Astrocyte (in vitro differentiated cells and primary cell): ENCODE measurements around the gene GCG. TPM values are rescaled to one million over a fixed set of nuclear protein-coding genes. Genes with fewer than 3 reads are reported as not detected.

ENCODE experiments used
- DNase-seq: peaks from one replicate; pipeline ENCODE4 v3.0.0-alpha.2; 2010; ENCODE audit warnings: low read depth
- FAIRE-seq: peaks from 2 replicates; lab custom pipeline; 2011; peaks lifted over from hg19 to GRCh38; lab: Jason Lieb, UNC
- H2AFZ ChIP-seq: 2 replicates; pipeline ENCODE4 v1.6.0; 2012; ENCODE audit warnings: low read depth, low read length, inconsistent platforms
- H3K27ac ChIP-seq: 2 replicates; pipeline ENCODE4 v1.5.1; 2011; ENCODE audit warnings: low read depth, low read length, inconsistent platforms
- H3K27me3 ChIP-seq: 2 replicates; pipeline ENCODE4 v1.6.0; 2011; ENCODE audit warnings: low read length, inconsistent platforms; ENCODE audit not compliant: insufficient read depth
- H3K36me3 ChIP-seq: 2 replicates; pipeline ENCODE4 v1.5.1; 2011; ENCODE audit warnings: low read length, inconsistent platforms; ENCODE audit not compliant: insufficient read depth
- H3K4me1 ChIP-seq: 2 replicates; pipeline ENCODE4 v1.5.1; 2011; ENCODE audit warnings: low read length, inconsistent platforms; ENCODE audit not compliant: insufficient read depth
- H3K4me2 ChIP-seq: 2 replicates; pipeline ENCODE4 v1.6.0; 2012; ENCODE audit warnings: low read length, inconsistent platforms
- H3K4me3 ChIP-seq: 2 replicates; pipeline ENCODE4 v1.5.1; 2011; ENCODE audit warnings: low read depth, mild to moderate bottlenecking, low read length, inconsistent platforms; ENCODE audit not compliant: insufficient read depth
- H3K79me2 ChIP-seq: 2 replicates; pipeline ENCODE4 v1.6.0; 2012; ENCODE audit warnings: mild to moderate bottlenecking, low read length, inconsistent platforms; ENCODE audit not compliant: insufficient read depth
- H3K9ac ChIP-seq: 2 replicates; pipeline ENCODE4 v1.6.0; 2012; ENCODE audit warnings: mild to moderate bottlenecking, low read length, inconsistent platforms
- H3K9me3 ChIP-seq: 2 replicates; pipeline ENCODE4 v1.5.1; 2012; ENCODE audit warnings: low read depth, mild to moderate bottlenecking, low read length, inconsistent platforms; ENCODE audit not compliant: insufficient read depth
- H4K20me1 ChIP-seq: 2 replicates; pipeline ENCODE4 v1.6.0; 2012; ENCODE audit warnings: low read length, inconsistent platforms; ENCODE audit not compliant: insufficient read depth
- H3K27ac Mint-ChIP-seq: one replicate; pipeline ENCODE4 v1.8.0; 2021; ENCODE audit warnings: mild to moderate bottlenecking, mixed read lengths; ENCODE audit not compliant: unreplicated experiment
- H3K27me3 Mint-ChIP-seq: one replicate; pipeline ENCODE4 v1.8.0; 2021; ENCODE audit warnings: low read depth, mixed read lengths; ENCODE audit not compliant: unreplicated experiment
- H3K36me3 Mint-ChIP-seq: one replicate; pipeline ENCODE4 v1.8.0; 2021; ENCODE audit warnings: low read depth, mixed read lengths; ENCODE audit not compliant: unreplicated experiment
- H3K4me1 Mint-ChIP-seq: one replicate; pipeline ENCODE4 v1.8.0; 2021; ENCODE audit warnings: low read depth, mixed read lengths; ENCODE audit not compliant: unreplicated experiment
- H3K4me3 Mint-ChIP-seq: one replicate; pipeline ENCODE4 v1.8.0; 2021; ENCODE audit warnings: mild to moderate bottlenecking, moderate library complexity, mixed read lengths; ENCODE audit not compliant: unreplicated experiment
- H3K9me3 Mint-ChIP-seq: one replicate; pipeline ENCODE4 v1.8.0; 2021; ENCODE audit warnings: mild to moderate bottlenecking, mixed read lengths; ENCODE audit not compliant: unreplicated experiment
- EZH2 ChIP-seq: IDR thresholded peaks from 2 replicates; pipeline ENCODE4 v1.6.1; 2012; ENCODE audit warnings: mild to moderate bottlenecking, low read length, inconsistent platforms; ENCODE audit not compliant: insufficient read depth
- total RNA-seq: library from RNA; stranded (reverse); gene quantifications from 2 replicates; pipeline ENCODE4 v1.2.1, GENCODE V29; 2021
- TF ChIP-seq, protein P1 (sequence below): IDR thresholded peaks from 2 replicates; pipeline ENCODE4 v1.5.1; 2011; ENCODE audit warnings: low read depth, mild to moderate bottlenecking, inconsistent platforms, low read length, moderate library complexity; ENCODE audit not compliant: insufficient read depth

The GCG gene
- total RNA-seq, 1 donor from 2014 or later: not detected

- peaks cover 4% of the 10 kb centered on the region for H4K20me1 ChIP-seq
- H3K27ac ChIP-seq: peak overlapping the region; percentile 88
- Mint-ChIP-seq H3K4me1 (peaks cover 22% of the 10 kb centered on the region), H3K4me3 (peak overlapping the region; percentile 47), H3K27me3 (peaks cover 7% of the 10 kb centered on the region), H3K36me3 (no peaks in the 10 kb centered on the region), H3K27ac (peak overlapping the region; percentile 75), H3K9me3 (no peaks in the 10 kb centered on the region)
- H3K9ac ChIP-seq: peak overlapping the region; percentile 44
- no peak overlapping the region for H2AFZ ChIP-seq
- no peaks in the 10 kb centered on the region for H3K9me3 ChIP-seq
- no peak for TF ChIP-seq EZH2
- TF ChIP-seq, protein P1, sequence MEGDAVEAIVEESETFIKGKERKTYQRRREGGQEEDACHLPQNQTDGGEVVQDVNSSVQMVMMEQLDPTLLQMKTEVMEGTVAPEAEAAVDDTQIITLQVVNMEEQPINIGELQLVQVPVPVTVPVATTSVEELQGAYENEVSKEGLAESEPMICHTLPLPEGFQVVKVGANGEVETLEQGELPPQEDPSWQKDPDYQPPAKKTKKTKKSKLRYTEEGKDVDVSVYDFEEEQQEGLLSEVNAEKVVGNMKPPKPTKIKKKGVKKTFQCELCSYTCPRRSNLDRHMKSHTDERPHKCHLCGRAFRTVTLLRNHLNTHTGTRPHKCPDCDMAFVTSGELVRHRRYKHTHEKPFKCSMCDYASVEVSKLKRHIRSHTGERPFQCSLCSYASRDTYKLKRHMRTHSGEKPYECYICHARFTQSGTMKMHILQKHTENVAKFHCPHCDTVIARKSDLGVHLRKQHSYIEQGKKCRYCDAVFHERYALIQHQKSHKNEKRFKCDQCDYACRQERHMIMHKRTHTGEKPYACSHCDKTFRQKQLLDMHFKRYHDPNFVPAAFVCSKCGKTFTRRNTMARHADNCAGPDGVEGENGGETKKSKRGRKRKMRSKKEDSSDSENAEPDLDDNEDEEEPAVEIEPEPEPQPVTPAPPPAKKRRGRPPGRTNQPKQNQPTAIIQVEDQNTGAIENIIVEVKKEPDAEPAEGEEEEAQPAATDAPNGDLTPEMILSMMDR: no peak
- peak overlapping the region; percentile 74 for H3K4me2 ChIP-seq
- H3K27me3 ChIP-seq: no peaks in the 10 kb centered on the region
- no peak overlapping the region for H3K4me3 ChIP-seq
- H3K79me2 ChIP-seq: no peaks in the 10 kb centered on the region
- peaks cover 75% of the 10 kb centered on the region for H3K36me3 ChIP-seq
- no peak for FAIRE-seq
- DNase-seq: peak; percentile 79
- peaks cover 30% of the 10 kb centered on the region for H3K4me1 ChIP-seq
Observed at GRCh38 chr2:162198239-162198638, 46.2 kb upstream of the GCG start.

GRCh38 chr2:162197069-162197825 lies 45.2 kb upstream of the GCG start:
- FAIRE-seq: peak; percentile 69
- Histone ChIP-seq H3K36me3 (peaks cover 75% of the 10 kb centered on the region), H3K9me3 (no peaks in the 10 kb centered on the region), H2AFZ (no peak overlapping the region), H3K9ac (peak overlapping the region; percentile 54), H3K4me2 (peak overlapping the region; percentile 74), H3K4me1 (peaks cover 30% of the 10 kb centered on the region), H3K27ac (peak overlapping the region; percentile 88), H4K20me1 (peaks cover 4% of the 10 kb centered on the region), H3K79me2 (no peaks in the 10 kb centered on the region), H3K4me3 (peak overlapping the region; percentile 11), H3K27me3 (no peaks in the 10 kb centered on the region)
- DNase-seq: peak; percentile 79
- Mint-ChIP-seq H3K9me3 (no peaks in the 10 kb centered on the region), H3K4me1 (peaks cover 22% of the 10 kb centered on the region), H3K36me3 (peaks cover 4% of the 10 kb centered on the region), H3K4me3 (no peak overlapping the region), H3K27me3 (peaks cover 13% of the 10 kb centered on the region), H3K27ac (peak overlapping the region; percentile 83)
- TF ChIP-seq, protein P1: no peak
- TF ChIP-seq EZH2: no peak

DNA sequence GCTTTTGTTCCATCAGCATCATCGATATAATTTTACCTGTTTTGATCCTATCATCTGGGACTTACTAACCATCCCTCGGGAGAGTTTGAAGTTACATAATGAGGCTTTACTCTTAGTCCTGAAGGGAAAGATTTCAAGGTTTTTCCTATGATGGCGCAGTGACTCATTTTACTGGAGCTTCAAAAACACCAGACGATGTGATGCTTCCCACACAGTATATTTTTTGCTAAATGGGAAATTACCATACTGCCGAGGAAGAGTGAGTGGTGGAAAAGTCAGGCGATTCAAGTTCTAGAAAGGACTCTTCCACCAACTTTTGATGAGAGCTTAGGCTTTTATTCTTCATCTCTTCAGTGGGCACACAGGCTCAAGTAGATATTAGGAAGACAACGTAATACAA lies 44.6 kb upstream of the GCG start:
- peaks cover 4% of the 10 kb centered on the region for H3K36me3 Mint-ChIP-seq
- Histone ChIP-seq H3K9me3 (no peaks in the 10 kb centered on the region), H3K27me3 (no peaks in the 10 kb centered on the region), H3K9ac (peak overlapping the region; percentile 54), H3K27ac (peak overlapping the region; percentile 88), H3K36me3 (peaks cover 73% of the 10 kb centered on the region), H4K20me1 (peaks cover 4% of the 10 kb centered on the region), H3K4me3 (peak overlapping the region; percentile 11), H2AFZ (no peak overlapping the region), H3K4me1 (peaks cover 30% of the 10 kb centered on the region), H3K4me2 (peak overlapping the region; percentile 74), H3K79me2 (no peaks in the 10 kb centered on the region)
- peak; percentile 77 for DNase-seq
- H3K4me1 Mint-ChIP-seq: peaks cover 22% of the 10 kb centered on the region
- no peak overlapping the region for H3K4me3 Mint-ChIP-seq
- H3K27me3 Mint-ChIP-seq: peaks cover 19% of the 10 kb centered on the region
- TF ChIP-seq, protein P1: no peak
- no peak for TF ChIP-seq EZH2
- no peak for FAIRE-seq
- peak overlapping the region; percentile 34 for H3K27ac Mint-ChIP-seq
- H3K9me3 Mint-ChIP-seq: no peaks in the 10 kb centered on the region
